IMR-90 (cell line): Measurements from ENCODE around the gene ASPN. TPM values are rescaled to one million over a fixed set of nuclear protein-coding genes. Genes with fewer than 3 reads are reported as not detected.
A peak's percentile ranks its signal among the peaks of the same experiment; 100 is the strongest.

Source experiments
- ATAC-seq: fragments of 200-7000 bp; cut with Tn5 transposase; 2 replicates; pipeline ENCODE4 v1.9.1; 2020; ENCODE audit warnings: low read depth, mild to moderate bottlenecking, moderate library complexity
- BruUV-seq: library from RNA; stranded (reverse); fragments of 400-500 nt; replicated peaks from 2 replicates; lab custom pipeline; 2021; lab: Mats Ljungman, UMichigan
- CTCF ChIA-PET: fragments of 300-600 bp; formaldehyde crosslinking; extraction: SDS; loops from one replicate; lab custom pipeline; 2021; ENCODE audit warnings: antibody characterized with exemption; lab: Yijun Ruan, JAX
- POLR2A ChIA-PET: fragments of 300-600 bp; sonication (Branson Sonifier 250); formaldehyde crosslinking; loops from one replicate; lab custom pipeline; 2022; ENCODE audit warnings: antibody characterized with exemption; ENCODE audit not compliant: unreplicated experiment; lab: Charles Lee
- DNase-seq: peaks from one replicate; pipeline ENCODE4 v3.0.0; 2013
- H2AFZ ChIP-seq: replicated peaks from 2 replicates; pipeline ENCODE3; 2013; ENCODE audit warnings: low read length, mild to moderate bottlenecking; ENCODE audit not compliant: poor library complexity
- H2AK5ac ChIP-seq: 2 replicates; pipeline ENCODE4 v1.6.1; 2013; ENCODE audit warnings: low read depth, low read length, inconsistent platforms
- H2AK9ac ChIP-seq: replicated peaks from 2 replicates; pipeline ENCODE3; 2013; ENCODE audit warnings: mild to moderate bottlenecking, low read depth, low read length, moderate library complexity; ENCODE audit not compliant: poor library complexity
- H2BK120ac ChIP-seq: 2 replicates; pipeline ENCODE4 v1.6.1; 2013; ENCODE audit warnings: low read depth, low read length, inconsistent platforms
- H2BK15ac ChIP-seq: 3 replicates; pipeline ENCODE4 v1.6.1; 2013; ENCODE audit warnings: low read depth, low read length, inconsistent platforms
- H2BK20ac ChIP-seq: 2 replicates; pipeline ENCODE4 v1.6.1; 2013; ENCODE audit warnings: low read depth, mild to moderate bottlenecking, inconsistent platforms, low read length, moderate library complexity
- H2BK5ac ChIP-seq: 2 replicates; pipeline ENCODE4 v1.6.1; 2013; ENCODE audit warnings: mild to moderate bottlenecking, low read depth, low read length, inconsistent platforms; ENCODE audit not compliant: poor library complexity, severe bottlenecking
- H3K14ac ChIP-seq: replicated peaks from 2 replicates; pipeline ENCODE4 v1.6.1; 2013; ENCODE audit warnings: low read depth, low read length, inconsistent platforms
- H3K18ac ChIP-seq: 2 replicates; pipeline ENCODE4 v1.6.1; 2013; ENCODE audit warnings: low read depth, low read length, control low read depth
- H3K23ac ChIP-seq: 2 replicates; pipeline ENCODE4 v1.6.1; 2013; ENCODE audit warnings: low read depth, low read length, inconsistent platforms
- H3K27ac ChIP-seq: 2 replicates; pipeline ENCODE4 v1.5.1; 2013; ENCODE audit warnings: mild to moderate bottlenecking, control low read depth, low read length; ENCODE audit not compliant: insufficient read depth
- H3K27me3 ChIP-seq: 2 replicates; pipeline ENCODE4 v1.6.1; 2013; ENCODE audit warnings: low read length; ENCODE audit not compliant: control insufficient read depth, insufficient read depth
- H3K36me3 ChIP-seq: 2 replicates; pipeline ENCODE4 v1.6.1; 2013; ENCODE audit warnings: low read length, mixed read lengths; ENCODE audit not compliant: control insufficient read depth, insufficient read depth
- H3K4ac ChIP-seq: 2 replicates; pipeline ENCODE4 v1.6.1; 2013; ENCODE audit warnings: low read depth, low read length, inconsistent platforms
- H3K4me1 ChIP-seq: 2 replicates; pipeline ENCODE4 v1.6.1; 2013; ENCODE audit warnings: low read length, mixed read lengths; ENCODE audit not compliant: control insufficient read depth, insufficient read depth
- H3K4me2 ChIP-seq: 2 replicates; pipeline ENCODE4 v1.6.1; 2013; ENCODE audit warnings: low read depth, mild to moderate bottlenecking, control low read depth, low read length, moderate library complexity
- H3K4me3 ChIP-seq: 2 replicates; pipeline ENCODE4 v1.5.1; 2013; ENCODE audit warnings: low read depth, mild to moderate bottlenecking, control low read depth, low read length, moderate library complexity; ENCODE audit not compliant: insufficient read depth
- H3K56ac ChIP-seq: 2 replicates; pipeline ENCODE4 v1.6.1; 2013; ENCODE audit warnings: low read length, inconsistent platforms; ENCODE audit not compliant: insufficient read depth; ENCODE audit errors: extremely low read depth
- H3K79me1 ChIP-seq, 2 experiments: 2 replicates each; pipeline ENCODE4 v1.6.1; 2013; ENCODE audit warnings: low read length in 2 of 2, inconsistent platforms in 1 of 2, low read depth in 1 of 2
- H3K9ac ChIP-seq: 2 replicates; pipeline ENCODE4 v1.6.1; 2013; ENCODE audit warnings: low read depth, low read length, control low read depth
- H3K9me1 ChIP-seq: 2 replicates; pipeline ENCODE4 v1.6.1; 2013; ENCODE audit warnings: low read length, inconsistent platforms; ENCODE audit not compliant: insufficient read depth
- H3K9me3 ChIP-seq: 2 replicates; pipeline ENCODE4 v1.6.1; 2013; ENCODE audit warnings: low read length; ENCODE audit not compliant: control insufficient read depth, insufficient read depth
- H4K20me1 ChIP-seq: 2 replicates; pipeline ENCODE4 v1.6.1; 2013; ENCODE audit warnings: low read length, inconsistent platforms; ENCODE audit not compliant: insufficient read depth
- H4K5ac ChIP-seq: 2 replicates; pipeline ENCODE4 v1.6.1; 2013; ENCODE audit warnings: mild to moderate bottlenecking, low read depth, low read length, control low read depth
- H4K8ac ChIP-seq, 2 experiments: 2 replicates each; pipeline ENCODE4 v1.6.1; 2013; ENCODE audit warnings: low read depth in 2 of 2, low read length in 2 of 2, control low read depth in 1 of 2, inconsistent platforms in 1 of 2
- H4K91ac ChIP-seq: 2 replicates; pipeline ENCODE4 v1.6.1; 2013; ENCODE audit warnings: low read depth, low read length, inconsistent platforms; ENCODE audit not compliant: insufficient read depth
- BHLHE40 ChIP-seq: fragments of 150-350 bp; IDR thresholded peaks from 2 replicates; pipeline ENCODE4 v1.6.1; 2016; ENCODE audit warnings: mild to moderate bottlenecking, low read depth, low read length
- CEBPB ChIP-seq: IDR thresholded peaks from 2 replicates; pipeline ENCODE4 v1.6.1; 2012; ENCODE audit warnings: low read depth, low read length, improper control_type of control experiment
- CTCF ChIP-seq: conservative IDR thresholded peaks from 2 replicates; pipeline ENCODE4 v1.5.1; 2012; ENCODE audit warnings: mild to moderate bottlenecking, low read depth, low read length, improper control_type of control experiment
- ELK1 ChIP-seq: fragments of 150-350 bp; IDR thresholded peaks from 2 replicates; pipeline ENCODE4 v1.6.1; 2016; ENCODE audit warnings: low read depth, mild to moderate bottlenecking, low read length, moderate library complexity, borderline replicate concordance
- FOS ChIP-seq: fragments of 150-350 bp; IDR thresholded peaks from 2 replicates; pipeline ENCODE4 v1.6.1; 2016; ENCODE audit warnings: low read depth, low read length
- MAFK ChIP-seq: IDR thresholded peaks from 2 replicates; pipeline ENCODE4 v1.6.1; 2012; ENCODE audit warnings: low read depth, low read length, improper control_type of control experiment
- MAZ ChIP-seq: IDR thresholded peaks from 2 replicates; pipeline ENCODE4 v1.6.1; 2012; ENCODE audit warnings: low read depth, mild to moderate bottlenecking, low read length, improper control_type of control experiment, moderate library complexity, borderline replicate concordance
- MXI1 ChIP-seq: IDR thresholded peaks from 2 replicates; pipeline ENCODE4 v1.6.1; 2012; ENCODE audit warnings: low read depth, mild to moderate bottlenecking, low read length, moderate library complexity, borderline replicate concordance
- NFE2L2 ChIP-seq: fragments of 150-350 bp; IDR thresholded peaks from 2 replicates; pipeline ENCODE4 v1.6.1; 2016; ENCODE audit warnings: low read depth, mild to moderate bottlenecking, low read length
- POLR2A ChIP-seq: IDR thresholded peaks from 2 replicates; pipeline ENCODE4 v1.6.1; 2012; ENCODE audit warnings: mild to moderate bottlenecking, low read depth, low read length
- RCOR1 ChIP-seq: IDR thresholded peaks from 2 replicates; pipeline ENCODE4 v1.6.1; 2012; ENCODE audit warnings: mild to moderate bottlenecking, low read length, improper control_type of control experiment; ENCODE audit not compliant: insufficient replicate concordance
- WGBS, 2 experiments: methylation state at CpG; one replicate each; pipeline versions ENCODE4 v1.1.5 to v1.1.7; 2013; ENCODE audit warnings: missing lambda C conversion rate in 2 of 2; ENCODE audit not compliant: insufficient read length in 1 of 2; ENCODE audit errors: extremely low coverage in 2 of 2; 5-methylcytosine and 5-hydroxymethylcytosine counted together
- dilution Hi-C: fragments of 300-500 bp; cut with HindIII; formaldehyde crosslinking; loops from one replicate; pipeline ENCODE4 v1.14.3; 2018; ENCODE audit warnings: low sequenced_read_pairs; ENCODE audit not compliant: unreplicated experiment
- in situ Hi-C: fragments of 300-500 bp; cut with MboI; formaldehyde crosslinking; loops from 3 replicates; pipeline ENCODE4 v1.14.3; 2019; ENCODE audit warnings: low sequenced_read_pairs, inconsistent platforms, mixed read lengths
- intact Hi-C: fragments of 100-400 bp; cut with micrococcal nuclease; formaldehyde crosslinking; loops from 2 replicates; pipeline ENCODE4 v1.10.0; 2022
- polyA plus RNA-seq, 3 experiments: library from polyadenylated mRNA; depleted of rRNA; stranded (reverse); fragments of >200 nt; gene quantifications; 2 replicates each; pipeline ENCODE4 v1.2.3, GENCODE V29; 2012; ENCODE audit warnings: low replicate concordance in 1 of 3
- total RNA-seq: library from RNA; depleted of rRNA; stranded (reverse); fragments of >200 nt; gene quantifications from 2 replicates; pipeline ENCODE4 v1.2.3, GENCODE V29; 2012

The ASPN gene
- total and polyA plus RNA-seq, 2 of the 4 experiments (the other 2 are of a cell fraction), result under 0.01 to 0.09 TPM

- Histone ChIP-seq H3K9ac (no peak overlapping the region), H2BK20ac (peak overlapping the region; percentile 36; the same call in 1 of the 2 replicates), H3K27ac (no peak overlapping the region), H3K79me1 (no peaks in the 10 kb centered on the region), H3K9me3 (no peaks in the 10 kb centered on the region), H3K4me2 (no peak overlapping the region), H4K20me1 (no peaks in the 10 kb centered on the region), H4K91ac (no peak overlapping the region), H3K23ac (no peak overlapping the region), H3K18ac (no peak overlapping the region), H3K36me3 (no peaks in the 10 kb centered on the region), H2AK5ac (no peak overlapping the region), H3K4me1 (peaks cover 10% of the 10 kb centered on the region), H4K8ac (no peak overlapping the region), H2AFZ (no peak overlapping the region), H2BK120ac (no peak overlapping the region), H2BK5ac (peak overlapping the region; percentile 62), H3K4ac (no peak overlapping the region), H3K27me3 (no peaks in the 10 kb centered on the region), H3K56ac (no peak overlapping the region), H3K14ac (no peak overlapping the region), H2BK15ac (no peak overlapping the region), H4K5ac (no peak overlapping the region), H3K9me1 (0 out of 2 replicates have a peak, but pooled peaks cover 4% of the 10 kb centered on the region), H2AK9ac (no peak overlapping the region), H3K4me3 (no peak overlapping the region)
- TF ChIP-seq BHLHE40, result no peak
- no peak for TF ChIP-seq FOS
- no peak for TF ChIP-seq RCOR1
- TF ChIP-seq POLR2A, result no peak
- no peak for TF ChIP-seq ELK1
- TF ChIP-seq MXI1, result no peak
- no peak for TF ChIP-seq MAFK
- no peak for TF ChIP-seq CTCF
- no peak for TF ChIP-seq NFE2L2
- no peak for TF ChIP-seq CEBPB
- TF ChIP-seq MAZ, result no peak
- peak; percentile 67 for ATAC-seq
- ChIA-PET POLR2A (no interaction called here), CTCF (interaction anchor here (0.6 kb wide), 1 partner anchor 168 kb away, joined by 3 read pairs; no protein-coding TSS in a partner anchor)
- intact Hi-C loops (no loop called here), dilution Hi-C loops (no loop called here), in situ Hi-C loops (no loop called here)
- no TSS peak for BruUV-seq
- peak; percentile 61 for DNase-seq
- WGBS, 2 experiments, result no CpG with 5 or more reads among the region's 5 CpGs
Measured at GRCh38 chr9:92496396-92497176, 14.3 kb upstream of the ASPN start.
